Activated CD4-positive, alpha-beta T cell treated with anti-CD3 and anti-CD28 coated beads, Interleukin-10, Interleukin-2, amounts not matched to agents 100 ng/mL and 50 ng/mL, durations not matched to agents 16 hours and 8 hours (primary cell): ENCODE measurements around the gene DLEC1.
"Not testable (repeated sequence)": the region's sequence is repeated elsewhere in the genome, so short reads cannot be mapped to it uniquely, and the experiment has no call there.

Experiments
- DNase-seq: peaks from one replicate; pipeline ENCODE4 v3.0.0-alpha.2; 2020

The DLEC1 gene

DNA sequence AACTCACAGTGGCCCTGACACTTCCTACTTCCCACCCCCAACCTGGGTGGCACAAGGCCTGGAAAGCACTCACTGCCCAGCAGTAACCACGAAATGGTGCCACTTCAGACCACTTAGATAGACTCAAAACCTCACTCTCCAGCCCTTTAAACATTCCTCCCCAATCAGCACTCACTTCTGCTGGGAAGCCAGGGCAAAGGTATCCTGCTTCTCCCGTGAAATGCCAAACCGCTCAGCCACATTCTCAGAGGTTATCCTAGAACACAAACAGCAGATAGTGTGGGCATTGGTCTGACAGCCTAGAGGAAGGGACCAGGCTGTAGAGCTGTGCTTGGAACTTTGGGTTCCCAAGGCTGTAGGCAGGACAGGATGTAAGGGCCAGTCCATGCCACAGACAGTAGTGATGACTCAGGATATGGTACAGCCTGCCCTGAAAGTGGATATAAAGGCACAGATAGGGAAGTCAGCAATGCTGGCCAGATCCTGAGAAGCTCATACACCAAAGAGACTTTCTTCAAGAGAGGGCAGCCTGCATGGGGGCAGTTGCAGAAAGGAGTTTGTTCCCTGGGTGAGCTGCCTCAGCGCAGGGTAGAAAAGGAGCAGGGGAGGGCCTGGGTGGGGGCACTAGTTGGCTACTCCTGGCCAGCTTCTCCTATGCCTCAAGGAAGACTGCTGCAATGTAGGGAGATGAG, 88.7 kb downstream of the DLEC1 start:
- no peak for DNase-seq

DNA sequence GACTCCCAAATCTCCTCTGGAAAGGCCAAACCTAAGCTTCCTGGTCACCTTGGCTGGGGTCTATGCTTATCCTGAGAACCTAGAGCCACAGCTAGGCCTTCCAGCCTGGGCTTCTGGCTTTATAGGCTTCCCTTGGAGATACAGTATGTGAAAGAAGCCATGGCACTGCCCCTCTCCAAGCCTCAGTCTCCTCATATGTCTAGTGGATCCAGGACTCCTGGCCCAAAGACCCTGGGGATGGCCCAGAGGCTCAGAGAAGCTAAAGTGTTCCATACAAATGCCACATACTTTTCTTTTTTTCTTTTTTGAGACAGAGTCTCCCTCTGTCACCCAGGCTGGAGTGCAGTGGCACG, 89.3 kb downstream of the DLEC1 start:
- no peak for DNase-seq

DNA sequence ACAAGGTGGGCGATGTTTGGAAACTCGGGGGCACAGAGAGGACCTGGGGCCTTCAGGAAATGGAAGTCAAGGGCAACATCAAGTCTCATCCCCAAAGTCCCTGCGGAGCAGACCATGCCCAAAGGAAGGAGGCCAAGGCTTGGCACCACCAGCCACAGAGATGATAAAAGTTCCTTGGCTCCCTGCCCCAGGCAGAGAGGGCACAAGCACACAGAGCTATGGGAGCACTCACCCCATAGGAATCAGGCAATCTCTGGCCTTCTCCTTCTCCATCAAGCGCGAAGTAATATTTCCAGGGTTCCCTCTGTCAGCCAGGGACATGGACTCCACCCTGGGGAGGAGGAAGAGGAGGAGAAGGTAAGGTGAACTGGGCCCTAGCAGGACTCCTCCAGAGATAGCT, 90.0 kb downstream of the DLEC1 start:
- no peak for DNase-seq

DNA sequence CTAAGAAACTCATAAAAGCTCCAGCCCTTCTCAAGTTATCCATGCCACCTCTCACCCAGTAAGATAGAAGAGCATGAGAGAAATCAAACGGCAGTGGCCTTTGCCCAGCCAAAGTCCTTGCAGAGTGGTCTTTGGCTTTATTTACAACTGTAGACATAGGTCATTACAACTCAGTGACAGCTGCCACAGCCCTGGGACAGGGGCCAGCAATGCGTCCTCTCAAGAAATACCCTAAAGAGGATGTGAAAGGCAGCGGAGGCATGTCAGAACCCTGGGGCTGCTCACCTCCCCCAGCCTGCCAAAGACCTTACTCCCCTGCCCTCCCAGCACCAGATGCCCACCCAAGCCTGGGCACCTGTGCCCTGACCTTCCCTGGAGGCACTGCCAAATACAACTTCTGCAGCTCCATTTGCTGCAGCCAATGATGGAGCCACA, 91.6 kb downstream of the DLEC1 start:
- no peak for DNase-seq

DNA sequence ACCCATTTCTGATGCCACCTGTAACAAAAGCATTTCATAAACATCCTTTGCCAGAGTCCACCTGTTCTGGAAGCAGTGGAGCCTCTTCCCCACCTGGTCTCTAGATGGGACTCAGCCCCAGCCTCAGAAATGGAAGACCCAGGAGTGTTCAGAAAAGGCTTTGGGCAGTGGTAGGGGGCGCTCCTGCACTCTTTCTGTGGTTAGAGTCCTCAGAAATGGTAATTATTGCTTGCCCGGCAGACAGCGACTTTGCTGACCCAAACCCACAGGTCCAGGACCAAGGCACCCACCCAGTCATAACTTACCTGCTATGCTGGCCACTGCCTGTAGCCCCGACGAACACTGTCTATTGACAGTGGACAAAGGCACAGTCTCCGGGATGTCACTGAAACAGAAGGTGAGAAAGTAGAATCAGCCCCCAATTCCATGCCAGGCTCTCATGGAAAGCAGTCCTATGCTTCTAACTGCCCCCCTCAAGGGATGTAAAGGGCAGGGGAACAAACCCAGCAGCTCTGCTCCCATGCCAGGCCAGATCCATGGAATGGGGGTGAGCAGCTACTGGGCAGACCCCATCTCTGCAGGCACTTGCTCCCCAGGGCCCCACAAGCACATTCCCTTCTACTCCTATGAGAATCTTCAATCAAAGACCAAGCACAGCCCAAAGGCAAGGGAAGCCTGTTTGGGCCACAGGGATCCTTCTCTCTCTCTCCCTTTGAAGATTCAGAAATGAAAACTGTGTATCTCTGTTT, 92.8 kb downstream of the DLEC1 start:
- DNase-seq: peak; percentile 19

DNA sequence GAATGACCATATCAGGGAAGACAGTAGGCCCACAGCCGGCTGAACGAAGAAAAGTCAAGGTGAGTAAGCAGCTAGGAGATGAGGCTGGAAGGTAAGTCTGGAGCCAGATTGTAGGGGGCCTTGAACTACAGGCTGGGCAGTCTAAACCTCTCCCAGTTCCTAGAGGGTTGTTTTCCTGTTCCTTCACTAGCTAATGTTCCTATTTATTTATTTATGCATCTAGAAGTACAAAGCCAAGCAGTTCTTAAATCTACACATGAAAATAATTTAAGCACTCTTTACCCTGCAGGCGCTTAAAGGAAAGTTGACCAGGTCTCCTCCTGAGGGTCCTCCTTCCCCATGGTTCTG, 94.2 kb downstream of the DLEC1 start:
- no peak for DNase-seq

DNA sequence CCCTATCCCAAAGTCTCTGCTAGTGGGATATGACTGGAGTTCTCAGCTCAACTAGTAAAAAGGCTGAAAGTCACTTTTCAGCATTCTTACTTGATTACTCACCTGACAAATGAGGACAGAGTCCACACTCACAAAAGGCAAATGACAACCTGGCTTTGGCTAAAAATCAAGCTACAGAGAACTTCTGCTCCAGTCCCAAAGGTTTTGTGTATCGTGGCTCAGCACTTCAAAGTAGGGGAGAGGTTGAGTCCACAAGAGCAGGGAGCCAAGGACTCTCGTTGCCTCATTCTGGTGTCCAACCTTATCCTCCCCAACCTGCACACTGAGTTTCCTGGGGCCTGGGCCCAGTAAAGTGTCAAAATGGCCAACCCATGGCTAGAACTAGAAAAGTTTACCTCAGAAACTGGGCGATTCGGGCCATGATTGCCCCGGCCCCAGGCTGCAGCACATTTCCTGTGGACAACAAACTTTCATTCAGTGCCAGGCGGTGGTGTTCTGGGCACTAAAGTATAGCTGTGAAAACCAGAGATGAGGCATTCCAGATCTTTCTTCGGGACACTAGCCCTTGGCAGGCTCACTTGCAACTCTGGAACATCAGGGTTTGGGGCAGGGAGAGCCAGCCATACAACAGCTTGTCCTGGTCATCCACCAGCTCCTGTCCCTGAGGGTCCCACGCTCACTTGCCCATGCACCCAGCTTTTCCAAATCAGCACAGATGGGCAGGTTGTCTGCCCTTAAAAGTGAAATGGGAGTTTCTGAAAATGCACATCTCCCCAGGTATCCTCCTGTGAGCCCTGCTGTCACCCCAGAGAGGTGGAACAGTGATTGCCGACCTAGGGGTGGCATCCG, 94.8 kb downstream of the DLEC1 start:
- DNase-seq: no peak

DNA sequence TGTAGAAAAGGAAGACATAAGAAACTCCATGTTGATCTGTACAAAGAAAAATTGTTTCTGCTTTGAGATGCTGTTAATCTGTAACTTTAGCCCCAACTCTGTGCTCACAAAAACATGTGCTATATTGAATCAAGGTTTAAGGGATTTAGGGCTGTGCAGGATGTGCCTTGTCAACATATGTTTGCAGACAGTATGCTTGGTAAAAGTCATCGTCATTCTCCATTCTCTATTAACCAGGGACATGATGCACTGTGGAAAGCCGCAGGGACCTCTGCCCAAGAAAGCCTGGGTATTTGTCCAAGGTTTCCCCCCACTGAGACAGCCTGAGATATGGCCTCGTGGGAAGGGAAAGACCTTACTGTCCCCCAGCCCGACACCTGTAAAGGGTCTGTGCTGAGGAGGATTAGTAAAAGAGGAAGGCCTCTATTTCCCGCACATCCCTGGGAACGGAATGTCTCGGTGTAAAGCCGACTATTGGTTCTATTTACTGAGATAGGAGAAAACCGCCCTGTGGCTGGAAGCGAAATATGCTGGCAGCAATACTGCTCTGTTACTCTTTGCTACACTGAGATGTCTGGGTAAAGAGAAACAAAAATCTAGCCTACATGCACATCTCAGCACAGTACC, 95.6 kb downstream of the DLEC1 start:
- not testable (repeated sequence) for DNase-seq

DNA sequence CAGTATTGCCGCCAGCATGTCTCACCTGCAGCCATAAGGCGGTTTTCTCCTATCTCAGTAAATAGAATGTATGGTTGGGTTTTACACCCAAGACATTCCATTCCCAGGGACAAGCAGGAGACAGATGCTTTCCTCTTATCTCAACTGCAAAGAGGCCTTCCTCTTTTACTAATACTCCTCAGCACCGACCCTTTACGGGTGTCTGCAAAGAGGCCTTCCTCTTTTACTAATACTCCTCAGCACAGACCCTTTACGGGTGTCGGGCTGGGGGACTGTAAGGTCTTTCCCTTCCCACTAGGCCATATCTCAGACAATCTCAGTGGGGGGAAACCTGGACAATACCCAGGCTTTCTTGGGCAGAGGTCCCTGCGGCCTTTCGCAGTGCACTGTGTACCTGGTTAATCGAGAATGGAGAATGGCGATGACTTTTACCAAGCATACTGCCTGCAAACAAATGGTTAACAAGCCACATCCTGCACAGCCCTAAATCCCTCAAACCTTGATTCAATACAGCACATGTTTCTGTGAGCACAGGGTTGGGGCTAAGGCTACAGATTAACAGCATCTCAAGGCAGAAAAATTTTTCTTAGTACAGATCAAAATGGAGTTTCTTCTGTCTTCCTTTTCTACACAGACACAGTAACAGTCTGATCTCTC, 96.7 kb downstream of the DLEC1 start:
- DNase-seq: peak; percentile 45

DNA sequence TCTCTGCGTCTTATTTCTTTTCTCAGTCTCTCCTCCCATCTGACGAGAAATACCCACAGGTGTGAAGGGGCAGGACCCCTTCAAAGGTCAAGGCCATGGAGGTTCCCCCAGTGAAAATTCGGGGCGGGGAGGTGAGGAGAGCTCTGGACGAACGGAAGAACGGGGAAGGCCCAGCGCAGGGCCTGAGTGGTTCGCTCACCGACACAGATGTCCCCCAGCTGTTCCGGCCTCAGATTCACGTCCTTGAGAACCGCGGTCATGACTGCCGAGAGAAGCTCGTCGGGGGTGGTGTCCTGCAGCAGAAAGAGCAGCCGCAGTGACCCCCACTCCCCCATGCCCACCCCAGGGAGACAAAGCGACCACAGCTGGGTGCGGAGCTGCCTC, 97.4 kb downstream of the DLEC1 start:
- peak; percentile 14 for DNase-seq

DNA sequence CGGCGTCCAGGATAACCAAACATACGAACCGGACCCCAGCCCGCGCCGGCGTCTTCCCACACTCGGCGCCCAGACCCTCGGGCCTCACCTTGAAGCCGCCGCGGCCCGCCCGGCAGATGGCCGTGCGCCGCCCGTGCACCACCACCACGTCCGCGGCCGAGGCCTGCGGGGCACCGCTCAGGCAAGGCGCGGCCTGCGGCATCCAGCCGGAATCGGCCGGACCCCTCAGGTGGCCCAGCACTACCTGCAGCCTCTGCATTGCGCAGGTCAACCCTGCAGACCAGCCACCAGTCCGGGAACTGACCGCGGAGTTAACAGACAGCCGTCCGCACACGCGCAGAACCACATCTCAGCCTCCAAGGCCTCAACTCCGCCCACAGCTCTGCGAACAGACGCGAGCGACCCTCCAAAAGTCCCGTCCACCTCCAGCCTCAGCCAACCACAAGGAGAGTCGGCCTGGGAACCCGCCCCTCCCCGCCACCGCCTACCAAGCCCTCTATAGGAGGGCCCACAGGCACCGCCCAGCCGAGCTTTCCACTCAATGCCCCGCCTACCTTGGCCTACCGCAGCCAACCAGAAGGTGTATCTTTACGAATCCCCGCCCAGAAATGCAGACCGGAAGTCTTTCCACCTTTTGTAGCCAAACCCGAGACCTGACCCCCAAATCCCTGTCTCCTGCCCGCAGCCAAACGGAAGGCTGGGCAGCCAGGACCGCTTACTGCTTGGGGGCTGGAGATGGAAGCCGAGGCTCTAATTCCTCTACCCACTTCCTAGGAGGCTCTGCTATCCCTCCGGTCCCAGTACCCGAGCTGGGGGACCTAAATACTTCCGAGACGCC, 98.0 kb downstream of the DLEC1 start, which contains the start of gene ACAA1:
ACAA1 (minus strand) TSS at position 351 of the 838 bp plus-strand sequence; CDS start at position 259, 92 bp downstream.
- DNase-seq: peak; percentile 99

DNA sequence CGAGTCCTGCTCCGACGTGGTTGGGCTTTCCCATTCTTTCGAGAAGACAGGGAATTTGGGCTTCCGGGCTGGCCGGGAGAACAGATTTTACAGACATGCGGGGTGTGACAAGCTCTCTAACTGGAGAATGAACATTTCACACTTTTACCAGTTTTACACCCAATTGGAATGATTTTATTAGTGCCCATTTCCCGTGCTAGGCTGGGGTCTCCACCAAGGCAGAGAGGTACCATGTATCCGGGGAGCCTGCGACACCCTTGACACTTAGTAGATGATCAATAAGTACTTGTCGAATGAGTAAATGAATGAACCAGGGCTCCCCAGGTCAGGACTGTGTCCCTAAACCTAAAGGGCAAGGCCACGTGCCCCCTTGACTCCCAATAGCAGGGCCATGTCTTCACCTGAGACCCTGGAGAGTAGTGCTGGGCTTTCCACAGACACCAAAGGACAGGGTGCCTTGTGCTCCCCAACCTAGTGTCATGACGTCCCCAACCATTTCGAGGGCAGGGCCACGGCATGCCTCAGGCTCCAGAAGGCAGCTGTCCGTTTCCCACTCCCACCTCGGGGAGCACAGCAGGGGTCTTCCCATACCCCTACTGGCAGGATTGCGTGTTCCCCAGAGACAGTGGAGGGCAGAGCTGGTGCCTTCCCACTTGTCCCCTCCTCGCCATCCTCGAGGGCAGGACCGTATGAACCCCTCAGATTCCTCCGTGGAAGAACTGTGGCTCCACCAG, 98.8 kb downstream of the DLEC1 start:
- DNase-seq: peak; percentile 44

DNA sequence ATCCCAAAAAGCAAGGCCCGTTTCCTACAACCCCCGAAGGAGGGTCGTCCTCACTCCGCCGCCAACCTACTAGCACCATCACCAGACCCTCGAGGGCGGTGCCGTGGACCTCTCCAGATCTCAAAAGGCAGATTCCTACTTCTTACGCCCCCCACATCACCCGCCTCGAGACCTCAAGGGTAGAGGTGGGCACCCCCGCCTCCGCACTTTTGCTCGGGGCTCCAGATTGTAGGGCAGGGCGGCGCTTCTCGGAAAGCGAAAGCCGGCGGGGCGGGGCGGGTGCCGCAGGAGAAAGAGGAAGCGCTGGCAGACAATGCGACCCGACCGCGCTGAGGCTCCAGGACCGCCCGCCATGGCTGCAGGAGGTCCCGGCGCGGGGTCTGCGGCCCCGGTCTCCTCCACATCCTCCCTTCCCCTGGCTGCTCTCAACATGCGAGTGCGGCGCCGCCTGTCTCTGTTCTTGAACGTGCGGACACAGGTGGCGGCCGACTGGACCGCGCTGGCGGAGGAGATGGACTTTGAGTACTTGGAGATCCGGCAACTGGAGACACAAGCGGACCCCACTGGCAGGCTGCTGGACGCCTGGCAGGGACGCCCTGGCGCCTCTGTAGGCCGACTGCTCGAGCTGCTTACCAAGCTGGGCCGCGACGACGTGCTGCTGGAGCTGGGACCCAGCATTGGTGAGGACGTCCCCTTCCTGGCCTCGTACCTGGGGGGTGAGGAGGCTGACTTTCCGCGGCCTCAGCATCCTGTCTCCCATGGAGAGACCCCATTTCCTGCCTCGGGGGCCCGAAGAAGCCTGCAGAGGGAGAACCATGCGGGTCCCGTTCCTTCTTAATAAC, 99.6 kb downstream of the DLEC1 start, which contains the start of gene MYD88:
MYD88 (plus strand) TSS at position 313 of the 842 bp plus-strand sequence; CDS start at position 353, 40 bp downstream.
- peak; percentile 87 for DNase-seq

DNA sequence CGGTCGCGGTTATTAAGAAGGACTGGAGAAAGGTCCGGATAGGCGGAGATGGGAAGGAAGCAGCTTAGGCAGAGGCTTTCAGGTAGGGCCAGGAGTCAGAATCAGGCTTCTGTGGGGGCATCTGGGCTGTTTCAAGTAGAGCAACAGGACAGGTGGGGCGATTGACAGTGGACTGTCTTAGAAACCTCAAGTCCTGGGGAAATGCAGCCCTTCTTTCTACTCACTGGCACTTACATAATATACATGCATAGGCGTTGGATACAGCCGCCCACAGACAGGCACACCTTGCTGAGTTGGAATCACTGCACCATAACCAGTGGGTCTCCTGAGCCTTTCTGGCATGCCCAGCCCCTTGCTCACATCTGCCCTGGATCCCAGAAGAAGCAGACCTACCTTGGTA, 100.2 kb downstream of the DLEC1 start:
- DNase-seq: no peak

DNA sequence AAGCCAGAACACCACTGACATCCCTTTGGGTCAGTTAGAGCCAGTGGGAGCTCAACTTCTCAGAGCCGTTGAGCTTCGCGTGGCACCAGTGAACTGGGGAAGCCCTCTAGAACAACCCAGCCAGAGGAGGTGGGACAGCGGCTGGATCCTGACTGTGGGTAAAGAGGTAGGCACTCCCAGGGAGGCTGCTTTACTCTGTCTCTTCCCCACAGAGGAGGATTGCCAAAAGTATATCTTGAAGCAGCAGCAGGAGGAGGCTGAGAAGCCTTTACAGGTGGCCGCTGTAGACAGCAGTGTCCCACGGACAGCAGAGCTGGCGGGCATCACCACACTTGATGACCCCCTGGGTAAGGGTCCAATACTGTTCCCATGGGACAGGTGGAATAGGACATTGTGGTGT, 100.6 kb downstream of the DLEC1 start:
- DNase-seq: no peak

DNA sequence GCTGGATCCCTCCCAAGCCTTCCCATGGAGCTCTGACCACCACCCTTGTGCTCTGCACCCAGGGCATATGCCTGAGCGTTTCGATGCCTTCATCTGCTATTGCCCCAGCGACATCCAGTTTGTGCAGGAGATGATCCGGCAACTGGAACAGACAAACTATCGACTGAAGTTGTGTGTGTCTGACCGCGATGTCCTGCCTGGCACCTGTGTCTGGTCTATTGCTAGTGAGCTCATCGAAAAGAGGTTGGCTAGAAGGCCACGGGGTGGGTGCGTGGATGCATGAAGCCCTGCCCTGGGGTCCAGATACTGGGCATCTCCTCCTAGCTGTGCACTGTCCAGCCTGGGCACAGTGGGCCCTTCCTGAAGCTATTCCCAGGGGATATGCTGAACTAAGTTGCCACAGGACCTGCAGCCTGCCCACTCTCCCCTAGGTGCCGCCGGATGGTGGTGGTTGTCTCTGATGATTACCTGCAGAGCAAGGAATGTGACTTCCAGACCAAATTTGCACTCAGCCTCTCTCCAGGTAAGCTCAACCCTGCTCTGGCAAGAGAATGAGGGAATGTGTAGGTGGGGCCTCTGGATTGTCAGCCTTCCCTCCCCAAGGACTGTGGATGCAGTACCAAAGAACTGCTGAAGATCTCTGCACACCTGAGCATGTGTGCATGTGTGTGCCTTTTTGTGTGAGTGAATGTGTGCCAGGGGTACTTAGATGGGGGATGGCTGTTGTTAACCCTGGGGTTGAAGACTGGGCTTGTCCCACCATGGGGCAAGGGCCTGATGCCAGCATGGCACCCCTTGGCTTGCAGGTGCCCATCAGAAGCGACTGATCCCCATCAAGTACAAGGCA, 101.5 kb downstream of the DLEC1 start:
- no peak for DNase-seq

DNA sequence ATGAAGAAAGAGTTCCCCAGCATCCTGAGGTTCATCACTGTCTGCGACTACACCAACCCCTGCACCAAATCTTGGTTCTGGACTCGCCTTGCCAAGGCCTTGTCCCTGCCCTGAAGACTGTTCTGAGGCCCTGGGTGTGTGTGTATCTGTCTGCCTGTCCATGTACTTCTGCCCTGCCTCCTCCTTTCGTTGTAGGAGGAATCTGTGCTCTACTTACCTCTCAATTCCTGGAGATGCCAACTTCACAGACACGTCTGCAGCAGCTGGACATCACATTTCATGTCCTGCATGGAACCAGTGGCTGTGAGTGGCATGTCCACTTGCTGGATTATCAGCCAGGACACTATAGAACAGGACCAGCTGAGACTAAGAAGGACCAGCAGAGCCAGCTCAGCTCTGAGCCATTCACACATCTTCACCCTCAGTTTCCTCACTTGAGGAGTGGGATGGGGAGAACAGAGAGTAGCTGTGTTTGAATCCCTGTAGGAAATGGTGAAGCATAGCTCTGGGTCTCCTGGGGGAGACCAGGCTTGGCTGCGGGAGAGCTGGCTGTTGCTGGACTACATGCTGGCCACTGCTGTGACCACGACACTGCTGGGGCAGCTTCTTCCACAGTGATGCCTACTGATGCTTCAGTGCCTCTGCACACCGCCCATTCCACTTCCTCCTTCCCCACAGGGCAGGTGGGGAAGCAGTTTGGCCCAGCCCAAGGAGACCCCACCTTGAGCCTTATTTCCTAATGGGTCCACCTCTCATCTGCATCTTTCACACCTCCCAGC, 102.4 kb downstream of the DLEC1 start:
- no peak for DNase-seq

DNA sequence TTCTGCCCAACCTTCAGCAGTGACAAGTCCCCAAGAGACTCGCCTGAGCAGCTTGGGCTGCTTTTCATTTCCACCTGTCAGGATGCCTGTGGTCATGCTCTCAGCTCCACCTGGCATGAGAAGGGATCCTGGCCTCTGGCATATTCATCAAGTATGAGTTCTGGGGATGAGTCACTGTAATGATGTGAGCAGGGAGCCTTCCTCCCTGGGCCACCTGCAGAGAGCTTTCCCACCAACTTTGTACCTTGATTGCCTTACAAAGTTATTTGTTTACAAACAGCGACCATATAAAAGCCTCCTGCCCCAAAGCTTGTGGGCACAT, 102.9 kb downstream of the DLEC1 start:
- no peak for DNase-seq
